GM12865 (cell line): ENCODE results near the gene GAK.

Source experiments
- DNase-seq: peaks from one replicate; pipeline ENCODE4 v3.0.0; 2010; ENCODE audit warnings: low read depth
- H3K4me3 ChIP-seq: 2 replicates; pipeline ENCODE4 v1.5.1; 2011; ENCODE audit warnings: mild to moderate bottlenecking, low read depth, low read length, control low read depth
- TF ChIP-seq, protein P1 (sequence below): IDR thresholded peaks from 2 replicates; pipeline ENCODE4 v1.5.1; 2011; ENCODE audit warnings: low read length, control low read depth, low read depth, inconsistent platforms; ENCODE audit not compliant: insufficient read depth; ENCODE audit errors: missing control alignments

Gene GAK

GRCh38 chr4:832536-832935 is 99.6 kb downstream of the GAK start:
- TF ChIP-seq, protein P1, sequence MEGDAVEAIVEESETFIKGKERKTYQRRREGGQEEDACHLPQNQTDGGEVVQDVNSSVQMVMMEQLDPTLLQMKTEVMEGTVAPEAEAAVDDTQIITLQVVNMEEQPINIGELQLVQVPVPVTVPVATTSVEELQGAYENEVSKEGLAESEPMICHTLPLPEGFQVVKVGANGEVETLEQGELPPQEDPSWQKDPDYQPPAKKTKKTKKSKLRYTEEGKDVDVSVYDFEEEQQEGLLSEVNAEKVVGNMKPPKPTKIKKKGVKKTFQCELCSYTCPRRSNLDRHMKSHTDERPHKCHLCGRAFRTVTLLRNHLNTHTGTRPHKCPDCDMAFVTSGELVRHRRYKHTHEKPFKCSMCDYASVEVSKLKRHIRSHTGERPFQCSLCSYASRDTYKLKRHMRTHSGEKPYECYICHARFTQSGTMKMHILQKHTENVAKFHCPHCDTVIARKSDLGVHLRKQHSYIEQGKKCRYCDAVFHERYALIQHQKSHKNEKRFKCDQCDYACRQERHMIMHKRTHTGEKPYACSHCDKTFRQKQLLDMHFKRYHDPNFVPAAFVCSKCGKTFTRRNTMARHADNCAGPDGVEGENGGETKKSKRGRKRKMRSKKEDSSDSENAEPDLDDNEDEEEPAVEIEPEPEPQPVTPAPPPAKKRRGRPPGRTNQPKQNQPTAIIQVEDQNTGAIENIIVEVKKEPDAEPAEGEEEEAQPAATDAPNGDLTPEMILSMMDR, result no peak
- H3K4me3 ChIP-seq, result no peak overlapping the region
- no peak for DNase-seq

- TF ChIP-seq, protein P1, result no peak
These were observed 100.0 kb downstream of the GAK start for GRCh38 chr4:832108-832507.

GRCh38 chr4:831483-831805 is 100.7 kb downstream of the GAK start:
- TF ChIP-seq, protein P1, result no peak
- no peak for DNase-seq
- no peak overlapping the region for H3K4me3 ChIP-seq

More at GRCh38 chr4:832108-832507, 100.0 kb downstream of the GAK start:
- DNase-seq, result no peak
- H3K4me3 ChIP-seq, result no peak overlapping the region

GRCh38 chr4:830601-831482 is 101.3 kb downstream of the GAK start:
- no peak for DNase-seq
- TF ChIP-seq, protein P1, result no peak
- no peak overlapping the region for H3K4me3 ChIP-seq

GRCh38 chr4:829761-830600 is 102.1 kb downstream of the GAK start:
- TF ChIP-seq, protein P1, result no peak
- no peak overlapping the region for H3K4me3 ChIP-seq
- DNase-seq, result no peak

GRCh38 chr4:829291-829690 is 102.8 kb downstream of the GAK start:
- TF ChIP-seq, protein P1, result no peak
- H3K4me3 ChIP-seq, result no peak overlapping the region
- DNase-seq, result no peak
